Esophagus squamous epithelium (tissue), 4 donors: Measurements from ENCODE around the gene CD3D.

Experiments
- POLR2A ChIP-seq, 4 donors: fragments of 450-650 bp; IDR thresholded peaks; one replicate each; pipeline ENCODE4 v1.6.1; 2017; ENCODE audit warnings: antibody characterized with exemption in 4 of 4, mild to moderate bottlenecking in 4 of 4, moderate library complexity in 3 of 4
- TF ChIP-seq, protein P1 (sequence below), 6 experiments: fragments of 450-650 bp in 4 of 6; fragments of 200-600 bp in 2 of 6; sonication (generic) in 2 of 6; IDR thresholded peaks; one replicate each; pipeline ENCODE4 v1.5.1; 2016 to 2019; ENCODE audit warnings: antibody characterized with exemption in 6 of 6, mild to moderate bottlenecking in 4 of 6, moderate library complexity in 4 of 6

DNA sequence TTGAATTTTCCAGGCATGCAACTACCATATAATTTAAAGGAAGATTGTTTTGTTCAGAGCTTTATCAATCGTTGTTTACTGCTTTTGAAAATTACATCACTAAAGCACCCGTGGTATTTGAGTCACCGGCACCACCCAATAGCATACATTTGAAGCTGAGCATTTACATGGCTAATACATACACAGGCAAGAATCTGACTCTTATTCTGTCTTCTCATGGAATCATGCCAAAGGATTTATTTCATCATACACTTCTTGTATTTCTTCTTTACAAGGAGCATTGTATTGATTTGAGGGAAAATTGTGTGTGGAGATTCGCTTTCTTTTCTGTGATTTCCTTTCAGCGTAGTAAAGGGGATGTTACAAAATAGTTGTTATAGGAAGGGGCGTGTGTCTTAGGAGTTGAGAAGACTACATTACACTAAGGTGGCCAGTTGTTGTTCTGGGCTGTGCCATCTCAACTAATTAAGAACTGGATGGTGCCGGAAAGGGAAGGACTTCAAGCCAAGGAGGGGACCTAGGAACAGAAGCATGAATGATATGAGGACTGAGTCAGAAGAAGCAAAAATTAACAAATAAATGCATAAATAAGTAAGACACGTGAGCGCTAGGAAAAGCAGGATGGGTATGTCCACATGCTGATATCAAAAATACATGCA is 50.9 kb downstream of the CD3D start:
- TF ChIP-seq, protein P1, sequence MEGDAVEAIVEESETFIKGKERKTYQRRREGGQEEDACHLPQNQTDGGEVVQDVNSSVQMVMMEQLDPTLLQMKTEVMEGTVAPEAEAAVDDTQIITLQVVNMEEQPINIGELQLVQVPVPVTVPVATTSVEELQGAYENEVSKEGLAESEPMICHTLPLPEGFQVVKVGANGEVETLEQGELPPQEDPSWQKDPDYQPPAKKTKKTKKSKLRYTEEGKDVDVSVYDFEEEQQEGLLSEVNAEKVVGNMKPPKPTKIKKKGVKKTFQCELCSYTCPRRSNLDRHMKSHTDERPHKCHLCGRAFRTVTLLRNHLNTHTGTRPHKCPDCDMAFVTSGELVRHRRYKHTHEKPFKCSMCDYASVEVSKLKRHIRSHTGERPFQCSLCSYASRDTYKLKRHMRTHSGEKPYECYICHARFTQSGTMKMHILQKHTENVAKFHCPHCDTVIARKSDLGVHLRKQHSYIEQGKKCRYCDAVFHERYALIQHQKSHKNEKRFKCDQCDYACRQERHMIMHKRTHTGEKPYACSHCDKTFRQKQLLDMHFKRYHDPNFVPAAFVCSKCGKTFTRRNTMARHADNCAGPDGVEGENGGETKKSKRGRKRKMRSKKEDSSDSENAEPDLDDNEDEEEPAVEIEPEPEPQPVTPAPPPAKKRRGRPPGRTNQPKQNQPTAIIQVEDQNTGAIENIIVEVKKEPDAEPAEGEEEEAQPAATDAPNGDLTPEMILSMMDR (IDR thresholded peaks at IDR 0.05): no peak
- no peak for TF ChIP-seq POLR2A (IDR thresholded peaks at IDR 0.05)
